ENCODE measurements around the gene RHEB. TPM values are rescaled to one million over a fixed set of nuclear protein-coding genes. Genes with fewer than 3 reads are reported as not detected.

RHEB gene
- total and polyA plus RNA-seq, 2 donors (not counting 3 experiments of a cell fraction or from before 2014, with no cell fraction given): 59.4 to 108 TPM

DNA sequence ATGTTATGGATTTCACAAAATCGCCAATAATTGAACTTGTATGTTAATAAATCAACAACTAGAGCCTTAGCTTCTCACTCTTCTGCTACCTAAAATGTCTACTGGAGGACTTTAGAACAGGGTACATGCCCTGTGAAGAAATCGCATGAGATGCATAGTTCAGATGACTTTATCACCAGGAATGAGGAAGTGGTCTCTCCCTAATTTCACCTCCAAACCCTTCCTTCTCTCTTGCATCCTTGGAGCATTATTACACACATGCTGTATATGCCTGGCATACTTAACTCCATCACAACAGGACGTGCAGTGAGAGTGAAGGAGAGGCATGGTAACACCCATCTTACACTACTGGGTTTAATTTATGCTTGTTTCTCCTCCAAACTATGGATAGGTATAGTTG, 27.8 kb downstream of the RHEB start:
- peaks cover under 1 to 5% of the 10 kb centered on the region in 2 experiments for H3K36me3 ChIP-seq (ENCODE audit: control insufficient read depth in 2 of 2, extremely low read depth in 1 of 2, insufficient read depth in 2 of 2, low read length in 2 of 2)
- no peak for FAIRE-seq
- peaks cover 26% of the 10 kb centered on the region for H4K20me1 ChIP-seq (replicated peaks; ENCODE audit: control insufficient read depth, extremely low read depth, insufficient read depth, low read length)
- no peak overlapping the region for H3K9ac ChIP-seq (replicated peaks; ENCODE audit: extremely low read depth, insufficient read depth, low read length)
- peaks cover 81% of the 10 kb centered on the region for H3K79me2 ChIP-seq (ENCODE audit: control insufficient read depth, insufficient read depth, low read length)
- POLR2A ChIA-PET: interaction anchor here (0.7 kb wide), 1 partner anchor 108 kb away, joined by 3 read pairs; no protein-coding TSS in a partner anchor
- intact Hi-C loops (cut with micrococcal nuclease) (no loop called here), dilution Hi-C loops (cut with MboI; ENCODE audit: extremely low pct_ligation_motif_present, low sequenced_read_pairs) (no loop called here)
- H3K27me3 ChIP-seq (ENCODE audit: control insufficient read depth in 2 of 2, insufficient read depth in 2 of 2, low read length in 2 of 2): no peaks in the 10 kb centered on the region
- no peak overlapping the region for H3K27ac ChIP-seq (ENCODE audit: insufficient read depth, low read depth, low read length)
- H3K9me3 ChIP-seq (replicated peaks; ENCODE audit: control insufficient read depth, insufficient read depth, low read length): no peaks in the 10 kb centered on the region
- no peak overlapping the region for H2AFZ ChIP-seq (ENCODE audit: low read depth, low read length)
- no peaks in the 10 kb centered on the region for H3K9me1 ChIP-seq (replicated peaks; ENCODE audit: control insufficient read depth, extremely low read depth, insufficient read depth, low read length)
- TF ChIP-seq POLR2AphosphoS5 (IDR thresholded peaks at IDR 0.05; ENCODE audit: insufficient read depth, low read depth, low read length) (no peak), EZH2 (IDR thresholded peaks at IDR 0.05; ENCODE audit: borderline replicate concordance, low read depth, low read length, severe bottlenecking) (no peak), GATA2 (IDR thresholded peaks at IDR 0.05; ENCODE audit: insufficient read depth, insufficient read length, low read depth, low read length) (no peak), JUN (IDR thresholded peaks at IDR 0.05; ENCODE audit: borderline replicate concordance, insufficient read depth, insufficient read length, low read depth) (no peak)
- TF ChIP-seq, protein P1, sequence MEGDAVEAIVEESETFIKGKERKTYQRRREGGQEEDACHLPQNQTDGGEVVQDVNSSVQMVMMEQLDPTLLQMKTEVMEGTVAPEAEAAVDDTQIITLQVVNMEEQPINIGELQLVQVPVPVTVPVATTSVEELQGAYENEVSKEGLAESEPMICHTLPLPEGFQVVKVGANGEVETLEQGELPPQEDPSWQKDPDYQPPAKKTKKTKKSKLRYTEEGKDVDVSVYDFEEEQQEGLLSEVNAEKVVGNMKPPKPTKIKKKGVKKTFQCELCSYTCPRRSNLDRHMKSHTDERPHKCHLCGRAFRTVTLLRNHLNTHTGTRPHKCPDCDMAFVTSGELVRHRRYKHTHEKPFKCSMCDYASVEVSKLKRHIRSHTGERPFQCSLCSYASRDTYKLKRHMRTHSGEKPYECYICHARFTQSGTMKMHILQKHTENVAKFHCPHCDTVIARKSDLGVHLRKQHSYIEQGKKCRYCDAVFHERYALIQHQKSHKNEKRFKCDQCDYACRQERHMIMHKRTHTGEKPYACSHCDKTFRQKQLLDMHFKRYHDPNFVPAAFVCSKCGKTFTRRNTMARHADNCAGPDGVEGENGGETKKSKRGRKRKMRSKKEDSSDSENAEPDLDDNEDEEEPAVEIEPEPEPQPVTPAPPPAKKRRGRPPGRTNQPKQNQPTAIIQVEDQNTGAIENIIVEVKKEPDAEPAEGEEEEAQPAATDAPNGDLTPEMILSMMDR (IDR thresholded peaks at IDR 0.05; ENCODE audit: extremely low read depth in 1 of 2, insufficient read depth in 1 of 2, low read depth in 1 of 2, low read length in 2 of 2): no peak
- no peak overlapping the region for H3K4me2 ChIP-seq (ENCODE audit: insufficient read depth, low read length)
- BruUV-seq (replicated peaks): no TSS peak
- peaks cover 2% of the 10 kb centered on the region for H3K4me1 ChIP-seq (ENCODE audit: control insufficient read depth, extremely low read depth, insufficient read depth, low read length)
- DNase-seq (ENCODE audit: low read depth, low spot score): no peak
- CTCF ChIA-PET: no interaction called here
- H3K4me3 ChIP-seq (replicated peaks in 1 of 3; ENCODE audit: insufficient read depth in 1 of 3, low read depth in 1 of 3, low read length in 3 of 3): no peak overlapping the region

Data from endothelial cell of umbilical vein (primary cell).